ENCODE results near the gene MTCL1.
"Not testable (repeated sequence)": the region's sequence is repeated elsewhere in the genome, so short reads cannot be mapped to it uniquely, and the experiment has no call there.

Gene MTCL1

DNA sequence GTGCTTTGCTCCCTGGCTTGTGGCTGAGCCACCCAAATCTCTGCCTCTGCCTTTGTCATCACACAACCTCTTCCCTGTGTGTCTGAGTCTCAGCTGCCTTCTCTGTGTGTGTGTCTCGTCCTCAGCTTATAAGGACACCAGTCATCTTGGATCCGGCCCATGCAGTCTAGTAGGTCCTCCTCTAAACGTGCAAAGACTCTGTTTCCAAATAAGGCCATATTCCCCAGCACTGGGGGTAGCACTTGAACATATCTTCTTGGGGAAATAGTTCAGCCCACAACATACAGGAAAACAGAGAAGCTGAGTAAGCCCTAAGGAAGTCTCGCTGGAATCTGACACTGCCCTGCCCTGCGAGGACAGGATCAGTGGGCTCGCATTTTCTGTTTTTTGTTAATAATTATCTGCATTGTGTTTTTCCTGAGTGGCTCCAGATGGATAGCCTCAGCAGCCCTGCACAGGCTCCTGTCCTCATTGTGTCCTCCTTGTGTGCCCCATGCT is 42.1 kb downstream of the MTCL1 start:
- no peaks in the 10 kb centered on the region for H3K27me3 ChIP-seq (ENCODE audit: control insufficient read depth, insufficient read depth, low read length)
- no peak overlapping the region for H3K27ac ChIP-seq (ENCODE audit: low read depth, low read length)
- H3K9me3 ChIP-seq (ENCODE audit: control insufficient read depth, insufficient read depth, low read length) = no peaks in the 10 kb centered on the region
- H3K4me3 ChIP-seq (ENCODE audit: low read depth, low read length) = no peak overlapping the region
- peaks cover 11% of the 10 kb centered on the region; the same call in 1 of the 2 replicates for H3K36me3 ChIP-seq (ENCODE audit: control insufficient read depth, insufficient read depth, low read length)
- H3K4me1 ChIP-seq (ENCODE audit: control insufficient read depth, insufficient read depth, low read length) = no peaks in the 10 kb centered on the region
- H3K9ac ChIP-seq (ENCODE audit: low read depth, low read length) = no peak overlapping the region

DNA sequence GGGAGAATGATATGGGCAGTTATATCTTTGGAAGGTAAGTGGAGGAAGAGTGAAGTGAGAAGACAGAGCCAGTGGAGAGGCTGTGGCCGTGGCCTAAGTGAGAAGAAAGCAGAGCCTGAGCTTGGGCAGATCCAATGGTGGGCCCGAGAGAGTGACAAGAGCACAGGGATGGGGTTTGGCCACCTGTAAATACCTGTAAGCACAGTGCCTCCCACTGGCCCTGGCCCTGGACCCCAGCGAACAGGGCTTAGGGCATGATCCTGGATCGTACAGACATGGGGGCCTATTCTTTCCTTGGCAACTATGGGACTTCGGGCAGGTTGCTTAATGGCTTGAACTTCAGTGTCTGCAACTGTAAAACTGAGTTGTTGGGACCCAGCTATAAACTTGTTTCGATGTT is 44.1 kb downstream of the MTCL1 start:
- H3K4me1 ChIP-seq (ENCODE audit: control insufficient read depth, insufficient read depth, low read length) = no peaks in the 10 kb centered on the region
- peaks cover 16% of the 10 kb centered on the region for H3K36me3 ChIP-seq (ENCODE audit: control insufficient read depth, insufficient read depth, low read length)
- H3K9me3 ChIP-seq (ENCODE audit: control insufficient read depth, insufficient read depth, low read length) = no peaks in the 10 kb centered on the region
- H3K27me3 ChIP-seq (ENCODE audit: control insufficient read depth, insufficient read depth, low read length) = no peaks in the 10 kb centered on the region
- H3K4me3 ChIP-seq (ENCODE audit: low read depth, low read length) = no peak overlapping the region
- no peak overlapping the region for H3K9ac ChIP-seq (ENCODE audit: low read depth, low read length)
- H3K27ac ChIP-seq (ENCODE audit: low read depth, low read length) = no peak overlapping the region

DNA sequence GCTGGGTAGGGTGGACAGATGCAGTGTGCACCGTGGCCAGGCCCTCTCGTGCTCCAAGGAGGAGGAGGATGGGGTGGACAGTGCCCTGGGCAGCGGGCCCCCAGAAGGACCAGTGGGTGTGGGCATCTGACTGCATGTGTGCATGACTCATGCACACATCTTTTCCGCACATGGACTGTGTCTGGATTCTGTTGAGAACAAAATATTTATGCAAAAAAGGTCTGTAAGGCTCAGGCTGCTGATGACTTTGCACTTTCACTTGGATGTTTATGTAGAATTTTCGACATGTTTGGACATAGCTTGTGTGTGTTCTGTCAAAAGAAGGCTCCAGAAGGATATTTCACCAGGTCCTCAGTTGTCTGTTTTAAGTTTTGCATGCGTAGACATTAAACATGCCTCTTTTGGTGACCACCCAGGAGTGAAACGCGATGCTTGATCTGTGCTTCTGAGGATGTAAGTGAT is 45.6 kb downstream of the MTCL1 start:
- no peaks in the 10 kb centered on the region for H3K27me3 ChIP-seq (ENCODE audit: control insufficient read depth, insufficient read depth, low read length)
- H3K4me1 ChIP-seq (ENCODE audit: control insufficient read depth, insufficient read depth, low read length) = no peaks in the 10 kb centered on the region
- H3K36me3 ChIP-seq (ENCODE audit: control insufficient read depth, insufficient read depth, low read length) = peaks cover 22% of the 10 kb centered on the region
- no peak overlapping the region for H3K27ac ChIP-seq (ENCODE audit: low read depth, low read length)
- no peaks in the 10 kb centered on the region for H3K9me3 ChIP-seq (ENCODE audit: control insufficient read depth, insufficient read depth, low read length)
- H3K4me3 ChIP-seq (ENCODE audit: low read depth, low read length) = no peak overlapping the region
- no peak overlapping the region for H3K9ac ChIP-seq (ENCODE audit: low read depth, low read length)

DNA sequence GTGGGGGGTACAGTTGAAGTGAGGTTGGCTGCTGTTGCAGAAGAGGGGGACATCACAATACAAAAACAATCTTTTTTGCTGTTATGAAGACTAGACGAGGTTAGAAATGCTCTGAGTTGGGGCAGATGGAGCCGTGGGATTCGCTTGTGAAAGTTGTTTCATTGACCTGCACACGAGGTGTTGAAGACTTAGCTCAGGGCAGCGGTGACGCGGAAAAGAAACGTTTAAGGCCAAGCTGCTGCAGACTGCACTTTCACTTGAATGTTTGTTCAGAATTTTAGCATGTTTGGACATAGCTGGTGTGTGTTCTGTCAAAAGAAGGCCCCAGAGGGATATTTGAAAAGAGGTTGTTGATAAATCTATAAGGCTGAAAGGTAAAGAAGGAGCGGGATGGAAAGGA is 46.3 kb downstream of the MTCL1 start:
- Histone ChIP-seq H3K4me3 (ENCODE audit: low read depth, low read length) (no peak overlapping the region), H3K9ac (ENCODE audit: low read depth, low read length) (no peak overlapping the region), H3K27ac (ENCODE audit: low read depth, low read length) (no peak overlapping the region)

DNA sequence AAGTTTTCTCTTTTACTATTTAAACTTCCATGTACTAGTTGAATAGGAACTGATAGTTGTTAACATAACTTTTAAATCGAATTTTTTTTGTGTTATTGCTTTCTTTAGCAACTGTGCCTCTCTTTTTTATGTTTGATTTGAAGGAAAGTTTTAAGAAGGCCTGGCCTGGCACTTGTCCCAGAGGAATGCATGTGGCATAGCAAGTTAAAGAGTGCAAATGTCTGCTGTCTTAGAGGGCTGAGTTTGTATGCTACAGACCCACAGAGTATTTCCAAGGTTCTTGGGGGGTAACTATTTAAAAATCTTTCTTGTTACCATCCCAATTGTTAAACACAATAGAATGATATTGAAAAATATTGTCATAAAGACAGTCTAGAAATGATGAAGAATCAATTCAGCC is 47.0 kb downstream of the MTCL1 start:
- Histone ChIP-seq H3K27ac (ENCODE audit: low read depth, low read length) (no peak overlapping the region), H3K27me3 (ENCODE audit: control insufficient read depth, insufficient read depth, low read length) (no peaks in the 10 kb centered on the region), H3K4me3 (ENCODE audit: low read depth, low read length) (no peak overlapping the region), H3K36me3 (ENCODE audit: control insufficient read depth, insufficient read depth, low read length) (peaks cover 22% of the 10 kb centered on the region), H3K9me3 (ENCODE audit: control insufficient read depth, insufficient read depth, low read length) (no peaks in the 10 kb centered on the region), H3K4me1 (ENCODE audit: control insufficient read depth, insufficient read depth, low read length) (no peaks in the 10 kb centered on the region), H3K9ac (ENCODE audit: low read depth, low read length) (no peak overlapping the region)

More for the DNA sequence above, 46.3 kb downstream of the MTCL1 start:
- H3K36me3 ChIP-seq (ENCODE audit: control insufficient read depth, insufficient read depth, low read length) = peaks cover 22% of the 10 kb centered on the region
- no peaks in the 10 kb centered on the region for H3K9me3 ChIP-seq (ENCODE audit: control insufficient read depth, insufficient read depth, low read length)
- H3K4me1 ChIP-seq (ENCODE audit: control insufficient read depth, insufficient read depth, low read length) = no peaks in the 10 kb centered on the region
- no peaks in the 10 kb centered on the region for H3K27me3 ChIP-seq (ENCODE audit: control insufficient read depth, insufficient read depth, low read length)

DNA sequence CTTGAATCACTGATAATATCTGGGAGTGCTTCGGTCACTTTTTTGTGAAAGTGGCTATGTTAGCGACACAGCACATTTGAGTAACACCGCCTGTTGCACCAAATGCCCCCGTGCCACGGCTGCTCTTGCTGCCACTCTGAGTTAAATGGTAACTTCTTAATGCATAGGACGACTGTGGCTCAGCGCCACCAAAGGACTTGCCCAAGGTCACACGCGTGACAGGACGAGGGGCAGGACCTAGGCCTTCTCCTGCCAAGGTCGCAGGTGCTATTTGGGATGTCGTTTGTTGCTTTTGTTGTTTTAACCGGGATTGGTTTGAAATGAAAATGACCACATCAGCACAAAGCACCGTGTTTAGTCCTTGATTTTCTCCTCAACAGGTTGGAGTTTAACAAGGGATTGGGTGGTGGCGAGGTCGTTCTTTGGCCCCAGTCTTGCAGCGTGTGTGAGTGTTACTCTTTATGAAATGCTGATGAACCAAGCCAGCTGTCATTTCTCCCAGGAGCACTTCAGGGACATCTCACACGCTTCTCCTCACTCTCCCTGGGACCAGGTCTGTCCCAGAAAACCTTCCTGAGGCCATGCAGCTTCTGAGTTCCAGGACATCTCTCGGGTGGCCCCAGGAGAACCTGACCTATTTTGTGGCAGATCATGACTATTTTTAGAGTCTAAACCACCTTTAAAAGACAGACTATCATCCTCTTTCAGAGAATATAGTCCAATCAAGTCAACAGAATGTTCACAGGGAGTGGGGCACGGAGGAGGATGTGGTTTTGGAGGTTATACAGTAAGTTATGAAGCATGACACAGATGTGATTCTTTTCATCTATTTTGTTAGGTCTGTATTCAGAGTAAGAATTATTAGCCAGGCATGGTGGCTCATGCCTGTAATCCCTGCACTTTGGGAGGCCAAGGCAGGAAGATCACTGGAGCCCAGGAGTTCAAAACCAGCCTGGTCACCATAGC is 49.9 kb downstream of the MTCL1 start:
- H3K9me3 ChIP-seq (ENCODE audit: control insufficient read depth, insufficient read depth, low read length) = no peaks in the 10 kb centered on the region
- peaks cover 15% of the 10 kb centered on the region for H3K36me3 ChIP-seq (ENCODE audit: control insufficient read depth, insufficient read depth, low read length)
- no peak overlapping the region for H3K9ac ChIP-seq (ENCODE audit: low read depth, low read length)
- no peaks in the 10 kb centered on the region for H3K27me3 ChIP-seq (ENCODE audit: control insufficient read depth, insufficient read depth, low read length)
- no peak overlapping the region for H3K4me3 ChIP-seq (ENCODE audit: low read depth, low read length)
- peaks cover 3% of the 10 kb centered on the region; the same call in 1 of the 2 replicates for H3K4me1 ChIP-seq (ENCODE audit: control insufficient read depth, insufficient read depth, low read length)
- H3K27ac ChIP-seq (ENCODE audit: low read depth, low read length) = no peak overlapping the region

DNA sequence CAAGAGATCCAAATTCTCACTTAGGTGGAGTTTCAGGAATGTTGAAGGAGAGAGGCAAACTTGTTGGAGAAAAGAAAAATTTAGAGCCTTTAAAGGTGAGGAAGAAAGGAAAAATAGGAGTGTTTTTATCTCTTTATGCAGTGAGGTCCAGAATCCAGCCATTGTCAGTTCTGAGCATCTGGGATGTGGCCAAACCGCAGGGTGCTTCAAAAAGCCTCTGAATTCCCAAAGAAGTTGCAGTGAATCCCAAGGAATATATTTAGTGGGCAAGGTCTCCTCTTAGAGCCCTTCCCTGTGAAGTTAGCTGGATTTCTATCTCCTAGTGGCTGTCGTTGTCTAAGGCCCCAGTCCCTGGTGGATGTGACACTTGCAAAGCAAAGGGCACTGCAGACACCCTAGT is 51.2 kb downstream of the MTCL1 start:
- H3K4me1 ChIP-seq (ENCODE audit: control insufficient read depth, insufficient read depth, low read length) = peaks cover 3% of the 10 kb centered on the region; the same call in 1 of the 2 replicates
- H3K9ac ChIP-seq (ENCODE audit: low read depth, low read length) = no peak overlapping the region
- H3K27me3 ChIP-seq (ENCODE audit: control insufficient read depth, insufficient read depth, low read length) = no peaks in the 10 kb centered on the region
- H3K9me3 ChIP-seq (ENCODE audit: control insufficient read depth, insufficient read depth, low read length) = peaks cover 5% of the 10 kb centered on the region; the same call in 1 of the 2 replicates
- no peak overlapping the region for H3K4me3 ChIP-seq (ENCODE audit: low read depth, low read length)
- H3K36me3 ChIP-seq (ENCODE audit: control insufficient read depth, insufficient read depth, low read length) = peaks cover 20% of the 10 kb centered on the region
- H3K27ac ChIP-seq (ENCODE audit: low read depth, low read length) = no peak overlapping the region

DNA sequence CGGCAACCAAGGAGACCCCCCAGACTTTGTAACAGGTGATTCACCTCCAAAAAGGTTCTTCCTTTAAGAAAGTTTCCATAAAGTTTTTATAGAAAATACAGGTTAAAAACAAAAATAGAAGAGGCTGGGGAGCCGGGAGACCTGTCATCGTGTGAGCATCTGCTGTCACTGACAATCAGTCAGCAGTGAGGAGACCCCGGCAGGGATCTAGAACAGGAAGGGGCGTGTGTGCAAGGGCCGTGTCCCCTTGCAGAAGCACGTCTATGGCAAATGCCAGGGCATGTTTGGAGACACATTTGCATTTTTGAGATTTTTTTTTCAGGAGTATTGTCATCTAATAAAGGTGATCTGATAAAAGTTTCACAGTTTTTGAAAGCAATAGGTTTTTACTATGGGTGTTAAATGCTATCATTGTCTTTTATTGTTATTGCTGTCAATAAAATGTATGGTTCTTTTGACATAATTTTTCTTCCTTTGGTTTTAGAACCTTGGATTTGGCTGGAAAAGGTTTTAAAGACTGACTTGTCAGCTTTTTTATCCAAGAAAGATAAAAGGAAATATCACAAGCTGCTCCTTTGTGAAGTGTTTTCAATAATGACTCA is 52.1 kb downstream of the MTCL1 start:
- H3K9ac ChIP-seq (ENCODE audit: low read depth, low read length) = no peak overlapping the region
- H3K4me3 ChIP-seq (ENCODE audit: low read depth, low read length) = no peak overlapping the region
- no peaks in the 10 kb centered on the region for H3K27me3 ChIP-seq (ENCODE audit: control insufficient read depth, insufficient read depth, low read length)
- peaks cover 29% of the 10 kb centered on the region for H3K36me3 ChIP-seq (ENCODE audit: control insufficient read depth, insufficient read depth, low read length)
- H3K27ac ChIP-seq (ENCODE audit: low read depth, low read length) = no peak overlapping the region
- peaks cover 3% of the 10 kb centered on the region; the same call in 1 of the 2 replicates for H3K4me1 ChIP-seq (ENCODE audit: control insufficient read depth, insufficient read depth, low read length)
- peaks cover 5% of the 10 kb centered on the region; the same call in 1 of the 2 replicates for H3K9me3 ChIP-seq (ENCODE audit: control insufficient read depth, insufficient read depth, low read length)

DNA sequence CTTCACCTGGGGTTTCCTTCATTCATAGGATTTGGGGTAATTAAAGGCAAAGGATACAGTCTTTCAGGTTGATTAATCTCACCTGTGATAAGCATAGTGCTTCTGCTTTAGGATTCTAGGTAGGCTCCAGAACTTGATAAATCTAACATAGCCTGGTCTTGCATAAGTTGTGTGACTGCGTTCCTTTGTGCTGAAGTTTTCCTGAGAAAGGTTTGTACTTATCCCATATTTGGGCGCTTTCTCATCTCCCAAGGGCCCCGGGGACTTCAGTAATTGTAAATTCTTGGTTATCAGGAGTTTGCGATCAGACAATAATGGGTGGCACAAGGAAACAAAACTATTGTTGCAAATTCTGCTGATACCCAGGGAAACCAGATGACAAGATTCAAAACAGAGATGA is 53.1 kb downstream of the MTCL1 start:
- Histone ChIP-seq H3K27me3 (ENCODE audit: control insufficient read depth, insufficient read depth, low read length) (no peaks in the 10 kb centered on the region), H3K9ac (ENCODE audit: low read depth, low read length) (no peak overlapping the region), H3K9me3 (ENCODE audit: control insufficient read depth, insufficient read depth, low read length) (peaks cover 5% of the 10 kb centered on the region; the same call in 1 of the 2 replicates), H3K36me3 (ENCODE audit: control insufficient read depth, insufficient read depth, low read length) (peaks cover 34% of the 10 kb centered on the region), H3K27ac (ENCODE audit: low read depth, low read length) (no peak overlapping the region), H3K4me1 (ENCODE audit: control insufficient read depth, insufficient read depth, low read length) (peaks cover 3% of the 10 kb centered on the region; the same call in 1 of the 2 replicates), H3K4me3 (ENCODE audit: low read depth, low read length) (no peak overlapping the region)

DNA sequence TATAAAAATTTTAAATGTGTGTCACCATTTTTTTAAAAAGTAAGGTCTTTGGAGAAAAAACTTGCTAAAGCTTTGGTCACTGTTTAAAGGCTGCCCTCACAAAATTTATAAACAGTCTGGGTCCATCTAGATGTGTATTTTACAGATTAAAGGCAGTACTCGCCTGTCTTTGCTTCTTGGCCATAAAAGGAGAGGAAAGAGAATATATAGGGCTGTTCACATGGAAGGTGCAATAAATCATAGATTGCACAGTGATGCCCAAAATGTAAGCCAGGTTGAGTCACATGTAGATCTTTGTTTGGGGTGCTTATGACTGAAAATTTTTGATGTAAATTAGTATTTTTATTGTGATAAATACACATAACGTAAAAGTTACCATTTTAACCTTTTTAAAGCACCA is 55.6 kb downstream of the MTCL1 start:
- Histone ChIP-seq H3K4me3 (ENCODE audit: low read depth, low read length) (no peak overlapping the region), H3K9ac (ENCODE audit: low read depth, low read length) (no peak overlapping the region), H3K27me3 (ENCODE audit: control insufficient read depth, insufficient read depth, low read length) (no peaks in the 10 kb centered on the region), H3K4me1 (ENCODE audit: control insufficient read depth, insufficient read depth, low read length) (peaks cover 3% of the 10 kb centered on the region; the same call in 1 of the 2 replicates), H3K9me3 (ENCODE audit: control insufficient read depth, insufficient read depth, low read length) (peaks cover 5% of the 10 kb centered on the region; the same call in 1 of the 2 replicates), H3K36me3 (ENCODE audit: control insufficient read depth, insufficient read depth, low read length) (peaks cover 34% of the 10 kb centered on the region), H3K27ac (ENCODE audit: low read depth, low read length) (no peak overlapping the region)

DNA sequence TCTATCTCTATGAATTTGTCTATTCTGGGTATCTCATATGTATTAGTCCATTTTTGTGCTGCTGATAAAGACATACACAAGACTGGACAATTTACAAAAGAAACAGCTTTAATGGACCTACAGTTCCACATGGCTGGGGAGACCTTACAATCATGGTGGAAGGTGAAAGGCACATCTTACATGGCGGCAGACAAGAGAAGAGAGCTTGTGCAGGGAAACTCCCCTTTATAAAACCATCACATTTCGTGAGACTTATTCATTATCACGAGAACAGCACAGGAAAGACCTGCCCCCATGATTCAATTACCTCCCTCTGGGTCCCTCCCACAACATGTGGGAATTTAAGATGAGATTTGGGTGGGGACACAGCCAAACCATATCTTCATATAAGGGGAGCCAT is 56.2 kb downstream of the MTCL1 start:
- H3K36me3 ChIP-seq (ENCODE audit: control insufficient read depth, insufficient read depth, low read length) = peaks cover 34% of the 10 kb centered on the region
- not testable (repeated sequence) for H3K4me1 ChIP-seq (ENCODE audit: control insufficient read depth, insufficient read depth, low read length); H3K4me3 ChIP-seq (ENCODE audit: low read depth, low read length); H3K27ac ChIP-seq (ENCODE audit: low read depth, low read length); H3K9ac ChIP-seq (ENCODE audit: low read depth, low read length); H3K9me3 ChIP-seq (ENCODE audit: control insufficient read depth, insufficient read depth, low read length); H3K27me3 ChIP-seq (ENCODE audit: control insufficient read depth, insufficient read depth, low read length)
